Mucosa of stomach (tissue), 1 donor: ENCODE measurements around the gene XIRP1.

Experiments
- H3K27me3 ChIP-seq: one replicate; pipeline ENCODE4 v1.7.0; 2013; ENCODE audit warnings: mild to moderate bottlenecking, low read length; ENCODE audit not compliant: control insufficient read depth, insufficient read depth
- H3K36me3 ChIP-seq: one replicate; pipeline ENCODE4 v1.7.0; 2013; ENCODE audit warnings: low read length; ENCODE audit not compliant: control insufficient read depth, insufficient read depth
- H3K4me1 ChIP-seq: one replicate; pipeline ENCODE4 v1.7.0; 2013; ENCODE audit warnings: mild to moderate bottlenecking, low read length; ENCODE audit not compliant: control insufficient read depth, insufficient read depth
- H3K4me3 ChIP-seq: one replicate; pipeline ENCODE4 v1.7.0; 2013; ENCODE audit warnings: low read length
- H3K9ac ChIP-seq: one replicate; pipeline ENCODE4 v1.7.0; 2013; ENCODE audit warnings: mild to moderate bottlenecking, low read length, moderate library complexity
- H3K9me3 ChIP-seq: one replicate; pipeline ENCODE4 v1.7.0; 2013; ENCODE audit warnings: mild to moderate bottlenecking, low read length, moderate library complexity; ENCODE audit not compliant: control insufficient read depth
- donor health status: Pancreatic carcinoma.

XIRP1 gene

DNA sequence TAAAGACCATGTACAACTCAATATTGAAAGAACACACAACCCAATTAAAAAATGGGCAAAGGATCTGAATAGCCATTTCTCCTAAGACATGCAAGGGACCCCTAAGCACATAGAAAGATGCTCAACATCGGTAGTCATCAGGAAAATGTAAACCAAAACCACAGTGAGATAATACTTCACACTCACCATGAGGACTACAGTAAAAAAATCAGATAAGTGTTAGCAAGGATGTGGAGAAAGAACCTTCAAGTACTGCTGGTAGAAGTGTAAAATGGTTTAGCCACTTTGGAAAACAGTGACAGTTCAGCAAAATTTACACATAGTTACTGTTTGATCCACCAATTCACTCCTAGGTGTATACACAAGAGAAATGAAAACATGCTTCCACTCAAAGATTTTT is 30.1 kb upstream of the XIRP1 start:
- Histone ChIP-seq H3K27me3 (no peaks in the 10 kb centered on the region), H3K4me1 (no peaks in the 10 kb centered on the region)

DNA sequence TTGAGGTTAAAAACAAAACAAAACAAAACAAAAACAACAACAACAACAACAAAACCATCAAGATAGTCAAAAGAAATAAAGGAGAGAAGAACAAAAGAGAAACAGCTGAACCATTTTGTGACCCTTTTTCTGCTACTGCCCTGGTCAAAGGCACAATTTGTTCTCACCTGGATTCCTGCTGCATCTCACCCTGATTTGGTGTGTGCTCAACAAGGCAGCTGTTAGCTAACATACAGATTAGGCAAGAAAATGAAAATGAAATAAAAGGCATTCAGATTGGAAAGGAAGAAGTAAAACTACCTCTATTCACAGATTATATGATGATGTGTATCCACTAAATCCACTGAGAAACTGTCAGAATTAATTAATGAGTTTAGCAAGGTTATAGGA is 28.7 kb upstream of the XIRP1 start:
- H3K36me3 ChIP-seq: no peaks in the 10 kb centered on the region
- H3K27me3 ChIP-seq: no peaks in the 10 kb centered on the region
- no peaks in the 10 kb centered on the region for H3K9me3 ChIP-seq
- no peaks in the 10 kb centered on the region for H3K4me1 ChIP-seq
- H3K4me3 ChIP-seq: no peak overlapping the region
- no peak overlapping the region for H3K9ac ChIP-seq

More for the DNA sequence above, 30.1 kb upstream of the XIRP1 start:
- no peaks in the 10 kb centered on the region for H3K36me3 ChIP-seq
- no peaks in the 10 kb centered on the region for H3K9me3 ChIP-seq
- H3K9ac ChIP-seq: no peak overlapping the region
- H3K4me3 ChIP-seq: no peak overlapping the region

DNA sequence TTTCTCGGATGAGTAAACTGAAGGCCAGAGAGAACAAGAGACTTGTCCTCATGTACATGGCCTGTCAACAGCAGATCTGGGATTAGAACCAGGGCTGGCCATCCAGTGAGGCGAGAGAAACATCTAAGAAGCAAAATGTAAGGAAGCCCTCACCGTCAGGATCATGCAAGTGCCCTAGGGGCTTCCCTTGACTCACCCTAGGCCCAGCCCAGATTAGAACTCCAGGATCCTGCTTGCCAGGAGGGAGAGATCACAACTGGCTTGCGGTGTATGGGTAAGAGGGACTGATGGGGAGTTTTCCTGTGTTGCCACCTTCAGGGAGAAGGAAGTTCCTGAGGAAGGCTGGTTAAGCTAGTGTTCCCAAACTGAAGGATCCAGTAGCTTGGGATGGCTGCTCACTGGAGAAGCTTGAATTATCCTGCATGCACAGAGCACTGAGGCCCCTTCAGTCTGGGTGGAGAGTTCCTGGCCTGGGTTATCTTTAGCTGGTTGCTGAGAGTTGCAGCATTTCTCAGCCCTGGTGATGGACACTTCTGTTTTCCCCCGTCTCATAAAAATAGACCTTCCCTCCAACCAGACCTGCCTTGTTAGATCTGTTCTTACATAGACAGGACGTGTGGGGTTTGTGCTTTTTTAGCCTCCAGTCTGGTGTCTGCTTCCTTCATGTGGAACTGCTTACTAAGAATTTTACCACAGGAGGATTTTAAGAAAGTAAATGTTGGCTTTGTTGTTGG is 28.2 kb upstream of the XIRP1 start:
- no peak overlapping the region for H3K9ac ChIP-seq

GRCh38 chr3:39219702-39220101 is 27.3 kb upstream of the XIRP1 start:
- H3K9ac ChIP-seq: no peak overlapping the region
- no peak overlapping the region for H3K4me3 ChIP-seq
- no peaks in the 10 kb centered on the region for H3K9me3 ChIP-seq
- no peaks in the 10 kb centered on the region for H3K36me3 ChIP-seq
- H3K27me3 ChIP-seq: no peaks in the 10 kb centered on the region
- no peaks in the 10 kb centered on the region for H3K4me1 ChIP-seq

More for the DNA sequence above, 28.2 kb upstream of the XIRP1 start:
- no peaks in the 10 kb centered on the region for H3K36me3 ChIP-seq
- no peaks in the 10 kb centered on the region for H3K27me3 ChIP-seq
- H3K4me1 ChIP-seq: no peaks in the 10 kb centered on the region
- no peak overlapping the region for H3K4me3 ChIP-seq
- H3K9me3 ChIP-seq: no peaks in the 10 kb centered on the region

GRCh38 chr3:39216176-39216790 is 23.9 kb upstream of the XIRP1 start:
- Histone ChIP-seq H3K9ac (no peak overlapping the region), H3K27me3 (no peaks in the 10 kb centered on the region), H3K36me3 (no peaks in the 10 kb centered on the region), H3K4me3 (no peak overlapping the region), H3K9me3 (no peaks in the 10 kb centered on the region), H3K4me1 (no peaks in the 10 kb centered on the region)

GRCh38 chr3:39213613-39214012 is 21.2 kb upstream of the XIRP1 start:
- H3K9me3 ChIP-seq: no peaks in the 10 kb centered on the region
- no peaks in the 10 kb centered on the region for H3K4me1 ChIP-seq
- H3K9ac ChIP-seq: no peak overlapping the region
- no peaks in the 10 kb centered on the region for H3K27me3 ChIP-seq
- H3K4me3 ChIP-seq: no peak overlapping the region
- H3K36me3 ChIP-seq: no peaks in the 10 kb centered on the region

DNA sequence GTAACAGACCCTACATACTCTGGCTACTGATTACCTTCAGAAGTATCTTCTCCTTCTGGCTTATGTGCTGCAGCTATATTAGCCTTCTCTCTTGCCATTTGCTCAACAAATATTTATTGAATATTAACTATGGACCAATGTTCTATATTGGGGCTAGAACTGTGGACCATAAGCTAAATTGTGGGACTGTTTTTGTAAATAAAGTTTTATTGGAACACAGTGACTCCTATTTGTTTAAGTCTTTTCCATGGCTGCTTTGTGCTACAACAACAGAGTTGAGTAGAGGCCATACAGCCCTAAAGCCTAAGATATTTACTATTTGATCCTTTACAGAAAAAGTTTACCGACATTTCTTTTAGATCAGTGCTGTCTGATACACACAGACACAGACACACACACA is 20.3 kb upstream of the XIRP1 start:
- Histone ChIP-seq H3K4me1 (peaks cover 7% of the 10 kb centered on the region), H3K27me3 (no peaks in the 10 kb centered on the region), H3K4me3 (no peak overlapping the region), H3K9ac (no peak overlapping the region), H3K9me3 (no peaks in the 10 kb centered on the region), H3K36me3 (no peaks in the 10 kb centered on the region)

DNA sequence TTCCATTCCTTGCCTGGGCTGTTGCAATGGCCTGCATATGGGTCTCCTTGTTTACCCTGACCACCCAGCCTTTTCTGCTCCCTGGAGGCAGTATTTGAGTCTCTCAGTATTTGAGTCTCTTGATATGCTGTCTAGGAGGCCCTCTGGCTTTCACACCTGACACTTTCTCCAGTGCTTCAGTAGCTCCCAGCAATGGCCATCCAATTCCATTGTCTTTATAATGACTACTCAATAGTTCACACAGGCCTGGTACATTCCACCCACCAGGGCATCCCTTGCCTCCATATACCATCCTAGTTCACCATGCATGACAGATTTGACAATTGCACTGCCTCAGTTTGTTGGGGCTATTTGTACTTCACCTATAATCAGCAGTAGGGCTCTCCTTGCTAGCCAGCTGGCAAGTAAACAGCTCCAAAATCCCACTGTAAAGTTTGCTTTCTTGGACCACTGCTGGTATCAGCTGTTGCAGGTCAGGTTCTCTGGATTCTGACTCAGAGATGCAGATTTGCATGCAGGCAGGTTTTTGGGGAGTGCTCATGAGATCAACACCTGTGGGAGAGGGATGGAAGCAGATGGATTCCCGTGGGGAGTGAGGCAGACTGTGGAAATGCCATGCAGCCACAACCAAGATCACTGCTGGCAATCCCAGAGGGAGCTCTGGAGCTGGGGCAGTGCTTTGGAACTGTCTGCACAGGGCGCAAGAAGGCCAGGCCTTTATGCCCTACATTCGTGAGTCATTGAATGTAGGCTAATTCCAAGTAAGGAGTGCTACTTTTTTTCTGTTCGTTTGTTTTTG is 19.1 kb upstream of the XIRP1 start:
- H3K4me3 ChIP-seq: no peak overlapping the region

DNA sequence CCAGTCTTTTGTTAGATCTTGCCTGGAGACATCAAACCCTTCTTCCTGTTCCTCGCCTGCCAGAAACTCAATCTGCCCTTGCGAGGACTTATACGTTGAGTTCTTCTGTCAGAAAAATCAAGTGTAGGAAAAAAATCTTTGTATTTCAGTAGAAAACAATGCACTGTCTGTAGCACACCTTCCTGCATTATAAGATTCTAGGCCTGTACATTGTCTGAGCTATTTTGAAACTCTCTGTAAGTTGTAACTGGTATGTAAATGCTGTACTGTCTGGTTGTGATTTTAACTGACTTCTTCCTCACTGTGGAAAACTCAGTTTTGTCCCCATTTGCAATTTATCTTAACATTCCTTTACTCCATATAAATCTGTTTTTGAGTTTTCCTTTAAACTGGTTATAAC is 17.7 kb upstream of the XIRP1 start:
- Histone ChIP-seq H3K4me3 (no peak overlapping the region), H3K9me3 (no peaks in the 10 kb centered on the region), H3K4me1 (peaks cover 8% of the 10 kb centered on the region), H3K27me3 (no peaks in the 10 kb centered on the region), H3K9ac (no peak overlapping the region), H3K36me3 (no peaks in the 10 kb centered on the region)

More for the DNA sequence above, 19.1 kb upstream of the XIRP1 start:
- Histone ChIP-seq H3K4me1 (peaks cover 8% of the 10 kb centered on the region), H3K9me3 (no peaks in the 10 kb centered on the region), H3K9ac (no peak overlapping the region), H3K27me3 (no peaks in the 10 kb centered on the region), H3K36me3 (no peaks in the 10 kb centered on the region)

GRCh38 chr3:39209329-39209970 is 17.1 kb upstream of the XIRP1 start:
- Histone ChIP-seq H3K9ac (no peak overlapping the region), H3K4me1 (peaks cover 8% of the 10 kb centered on the region), H3K36me3 (no peaks in the 10 kb centered on the region), H3K4me3 (no peak overlapping the region), H3K27me3 (no peaks in the 10 kb centered on the region), H3K9me3 (no peaks in the 10 kb centered on the region)

GRCh38 chr3:39208463-39209055 is 16.2 kb upstream of the XIRP1 start:
- Histone ChIP-seq H3K4me3 (no peak overlapping the region), H3K9ac (no peak overlapping the region), H3K9me3 (no peaks in the 10 kb centered on the region), H3K27me3 (no peaks in the 10 kb centered on the region), H3K36me3 (no peaks in the 10 kb centered on the region), H3K4me1 (peaks cover 8% of the 10 kb centered on the region)
